Stomach (tissue), 9 donors: ENCODE results near the gene PSG3. TPM values are rescaled to one million over a fixed set of nuclear protein-coding genes. Genes with fewer than 3 reads are reported as not detected.
A peak's percentile ranks its signal among the peaks of the same experiment; 100 is the strongest.
"Not testable (repeated sequence)": the region's sequence is repeated elsewhere in the genome, so short reads cannot be mapped to it uniquely, and the experiment has no call there.

Experiments
- DNase-seq, 2 donors: peaks; one replicate each; pipeline versions ENCODE4 v3.0.0 to v3.0.0-alpha.2; 2013 to 2019
- H3K27ac ChIP-seq, 5 donors: fragments of 200-600 bp in 4 of 5; sonication (generic) in 4 of 5; one replicate each; pipeline ENCODE4 v1.5.1; 2013 to 2019; ENCODE audit warnings: mild to moderate bottlenecking in 1 of 5, moderate library complexity in 1 of 5
- H3K27me3 ChIP-seq, 3 donors: fragments of 200-600 bp; sonication (generic); one replicate each; pipeline ENCODE4 v1.5.1; 2017 to 2019; ENCODE audit warnings: mixed run types in 1 of 3
- H3K36me3 ChIP-seq, 4 donors: fragments of 200-600 bp; sonication (generic); 1 replicate in 3 of 4; 2 replicates in 1 of 4; pipeline ENCODE4 v1.5.1; 2016 to 2019
- H3K4me1 ChIP-seq, 4 donors: fragments of 200-600 bp; sonication (generic); one replicate each; pipeline ENCODE4 v1.5.1; 2016 to 2019
- H3K4me3 ChIP-seq, 4 donors: fragments of 200-600 bp; sonication (generic) in 3 of 4; one replicate each; pipeline ENCODE4 v1.5.1; 2016 to 2019; ENCODE audit warnings: mild to moderate bottlenecking in 1 of 4
- H3K9me3 ChIP-seq, 4 donors: fragments of 200-600 bp; sonication (generic); one replicate each; pipeline ENCODE4 v1.5.1; 2016 to 2019
- CTCF ChIP-seq, 7 experiments: fragments of 450-650 bp in 4 of 7; fragments of 200-600 bp in 3 of 7; sonication (generic) in 3 of 7; IDR thresholded peaks; one replicate each; pipeline ENCODE4 v1.5.1; 2016 to 2019; ENCODE audit warnings: antibody characterized with exemption in 7 of 7, control low read depth in 2 of 7, mild to moderate bottlenecking in 1 of 7
- EP300 ChIP-seq: sonication (generic); formaldehyde crosslinking; IDR thresholded peaks from one replicate; pipeline ENCODE4 v1.6.1; 2017; ENCODE audit warnings: antibody characterized with exemption
- POLR2A ChIP-seq, 4 donors: fragments of 450-650 bp; IDR thresholded peaks; one replicate each; pipeline ENCODE4 v1.6.1; 2016; ENCODE audit warnings: antibody characterized with exemption in 4 of 4, control low read depth in 2 of 4, mild to moderate bottlenecking in 1 of 4, moderate library complexity in 1 of 4
- POLR2AphosphoS5 ChIP-seq, 3 donors: sonication (generic); formaldehyde crosslinking; IDR thresholded peaks; one replicate each; pipeline ENCODE4 v1.6.1; 2016; ENCODE audit warnings: antibody characterized with exemption in 3 of 3
- WGBS, 5 donors: extraction: QIAGEN DNeasy Blood & Tissue Kit in 3 of 5; methylation state at CpG; one replicate each; pipeline versions ENCODE4 v1.1.5 to v1.1.7; 2013 to 2018; 5-methylcytosine and 5-hydroxymethylcytosine counted together
- intact Hi-C: fragments of 100-400 bp; cut with DNase I; formaldehyde crosslinking; loops from one replicate; pipeline ENCODE4 v1.15.1; 2023; ENCODE audit warnings: low total_unique reads
- polyA plus RNA-seq, 3 donors: library from polyadenylated mRNA; stranded (reverse); fragments of 200-250 nt; gene quantifications; one replicate each; pipeline ENCODE4 v1.2.3, GENCODE V29; 2013
- total RNA-seq, 5 donors: library from RNA; depleted of rRNA; stranded (reverse); fragments of >200 nt; gene quantifications; one replicate each; pipeline versions ENCODE4 v1.1.0 to v1.2.3, GENCODE V29; 2014 to 2016
- donor health status: healthy with polysubstance abuse.
- donor health status: Bipolar disorder and iron deficiency.
- donor health status: healthy.

The PSG3 gene
- total and polyA plus RNA-seq, 8 donors: not detected

- Histone ChIP-seq H3K36me3 (no peaks in the 10 kb centered on the region), H3K9me3 (peaks cover 0 to 26% (median 15%) of the 10 kb centered on the region in 4 donors), H3K27me3 (peaks cover 0 to 30% (median 0%) of the 10 kb centered on the region in 3 donors), H3K27ac (no peak overlapping the region), H3K4me3 (no peak overlapping the region), H3K4me1 (no peaks in the 10 kb centered on the region)
- intact Hi-C loops: no loop called here
- TF ChIP-seq EP300 (no peak), POLR2A (IDR thresholded peaks at IDR 0.05) (no peak)
- 52 to 66% (median 60%) methylated on average over 9 to 12 of the region's 12 CpGs for WGBS, 5 donors
- DNase-seq: no peak
These were observed 44.3 kb downstream of the PSG3 start for GRCh38 chr19:42695811-42696503.

- H3K27me3 ChIP-seq: peaks cover 0 to 26% (median 0%) of the 10 kb centered on the region in 3 donors
- peak in 1 of 2 donors; percentile 7 for DNase-seq
- H3K4me1 ChIP-seq: no peaks in the 10 kb centered on the region
- peaks cover 0 to 26% (median 17%) of the 10 kb centered on the region in 4 donors for H3K9me3 ChIP-seq
- H3K27ac ChIP-seq: no peak overlapping the region
- WGBS, 5 donors: 25 to 26% (median 25%) methylated on average over 5 of the region's 5 CpGs
- intact Hi-C loops: no loop called here
- H3K36me3 ChIP-seq: no peaks in the 10 kb centered on the region
- no peak for TF ChIP-seq POLR2AphosphoS5 (IDR thresholded peaks at IDR 0.05)
- TF ChIP-seq EP300: no peak
- no peak for TF ChIP-seq POLR2A (IDR thresholded peaks at IDR 0.05)
- TF ChIP-seq CTCF (IDR thresholded peaks at IDR 0.05): no peak
- no peak overlapping the region for H3K4me3 ChIP-seq
These were observed 46.4 kb downstream of the PSG3 start for GRCh38 chr19:42693760-42694350.

GRCh38 chr19:42683917-42684513 is 56.3 kb downstream of the PSG3 start:
- 70 to 92% (median 89%) methylated on average over 2 of the region's 2 CpGs for WGBS, 5 donors

GRCh38 chr19:42676326-42676725 is 64.0 kb downstream of the PSG3 start:
- H3K27ac ChIP-seq, DNase-seq, H3K36me3 ChIP-seq, intact Hi-C loops, H3K27me3 ChIP-seq, H3K4me3 ChIP-seq, H3K4me1 ChIP-seq: not testable (repeated sequence)
- peaks cover 0 to 18% (median 9%) of the 10 kb centered on the region in 4 donors for H3K9me3 ChIP-seq
- 92 to 99% (median 96%) methylated on average over 8 to 26 of the region's 27 CpGs for WGBS, 5 donors

More at GRCh38 chr19:42683917-42684513, 56.3 kb downstream of the PSG3 start:
- Histone ChIP-seq H3K4me3 (no peak overlapping the region), H3K9me3 (peaks cover 9 to 58% (median 49%) of the 10 kb centered on the region in 4 donors), H3K36me3 (no peaks in the 10 kb centered on the region), H3K27me3 (no peaks in the 10 kb centered on the region), H3K4me1 (no peaks in the 10 kb centered on the region), H3K27ac (no peak overlapping the region)
- intact Hi-C loops: no loop called here
- peak in 1 of 2 donors; percentile 1 for DNase-seq
- TF ChIP-seq EP300 (no peak), CTCF (IDR thresholded peaks at IDR 0.05) (peak in 2 of 7 experiments; percentile 10 to 33)

- intact Hi-C loops, DNase-seq, H3K27ac ChIP-seq, H3K27me3 ChIP-seq, H3K36me3 ChIP-seq, H3K4me3 ChIP-seq, H3K4me1 ChIP-seq: not testable (repeated sequence)
- WGBS, 5 donors: 62 to 76% (median 71%) methylated on average over 1 of the region's 1 CpG
- H3K9me3 ChIP-seq: peaks cover 0 to 18% (median 9%) of the 10 kb centered on the region in 4 donors
These were observed 65.7 kb downstream of the PSG3 start for GRCh38 chr19:42674549-42674948.

Other genes with a start within 250 kb of the PSG3 start
- 10 to 100 TPM in 1 of 5 donors, 1 to 10 TPM in 3, under 1 TPM in 1; 0.45 to 99.2 (median 4.1) TPM for gene CEACAM1, start 212.0 kb downstream of the PSG3 start, total RNA-seq
- gene CEACAM1, start 212.0 kb downstream of the PSG3 start, polyA plus RNA-seq: 10 to 100 TPM in 1 of 3 donors, 1 to 10 TPM in 2; 1.1 to 18.1 (median 4.2) TPM
- gene CEACAM8, start 145.6 kb downstream of the PSG3 start, total RNA-seq: 1 to 10 TPM in 1 of 5 donors, not detected in 4; 1.1 TPM
- under 1 TPM in 2 of 3 donors, not detected in 1; 0.05 to 0.12 TPM for gene CEACAM8, start 145.6 kb downstream of the PSG3 start, polyA plus RNA-seq
- gene PSG8, start 25.2 kb upstream of the PSG3 start, total RNA-seq: not detected
- gene PSG8, start 25.2 kb upstream of the PSG3 start, polyA plus RNA-seq: under 1 TPM in 1 of 3 donors, not detected in 2; 0.05 TPM
- gene PSG1, start 139.2 kb upstream of the PSG3 start, total RNA-seq: not detected
- not detected for gene PSG1, start 139.2 kb upstream of the PSG3 start, polyA plus RNA-seq
- gene PSG6, start 177.4 kb upstream of the PSG3 start, total RNA-seq: not detected
- gene PSG6, start 177.4 kb upstream of the PSG3 start, polyA plus RNA-seq: not detected
- gene PSG7, start 196.7 kb upstream of the PSG3 start, total RNA-seq: not detected
- not detected for gene PSG7, start 196.7 kb upstream of the PSG3 start, polyA plus RNA-seq